DLD1 (cell line): Measurements from ENCODE around the gene GATAD2A.
"Not testable (repeated sequence)": the region's sequence is repeated elsewhere in the genome, so short reads cannot be mapped to it uniquely, and the experiment has no call there.

ENCODE experiments used
- in situ Hi-C: cut with HindIII; loops from 2 replicates; pipeline ENCODE4 v1.10.0; 2017; ENCODE audit warnings: low sequenced_read_pairs

GATAD2A gene

DNA sequence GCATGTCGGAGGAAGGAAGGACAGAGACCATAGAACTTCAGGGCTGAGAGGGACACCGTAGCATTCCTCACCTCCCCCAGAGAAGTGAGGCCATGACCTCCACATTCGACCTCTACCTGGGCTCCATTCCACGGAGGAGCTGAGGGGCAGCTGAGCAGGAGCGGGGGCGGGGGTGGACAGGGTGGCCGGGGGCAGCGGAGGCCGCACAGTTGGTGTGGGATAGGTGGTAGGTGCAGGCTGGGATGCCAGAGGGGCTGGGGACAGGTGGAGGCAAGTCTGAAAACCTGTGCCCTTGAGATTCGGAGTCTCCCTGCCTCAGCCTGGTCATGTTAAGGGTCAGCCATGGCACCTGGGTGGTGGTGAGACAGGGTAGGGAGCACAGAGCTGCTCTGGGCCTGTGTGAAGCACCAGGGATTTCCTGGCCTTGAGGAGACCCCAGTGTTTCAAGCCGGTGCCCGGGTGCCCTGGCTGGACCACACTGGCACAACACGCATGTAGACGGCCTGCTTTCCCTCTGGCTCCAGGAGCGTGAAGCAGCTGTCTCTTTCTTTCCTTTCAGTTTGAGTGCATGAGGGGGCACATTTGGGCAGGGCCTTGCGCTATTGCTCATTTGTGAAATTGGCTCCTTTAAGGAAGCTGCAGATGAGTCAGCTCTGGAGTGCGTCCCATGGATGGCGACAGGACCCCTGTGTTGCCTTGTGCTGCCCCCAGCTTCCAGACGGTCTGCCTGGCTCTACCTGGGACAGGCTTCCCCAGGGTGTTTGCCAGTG lies 58.1 kb downstream of the GATAD2A start:
- in situ Hi-C loops, result no loop called here

DNA sequence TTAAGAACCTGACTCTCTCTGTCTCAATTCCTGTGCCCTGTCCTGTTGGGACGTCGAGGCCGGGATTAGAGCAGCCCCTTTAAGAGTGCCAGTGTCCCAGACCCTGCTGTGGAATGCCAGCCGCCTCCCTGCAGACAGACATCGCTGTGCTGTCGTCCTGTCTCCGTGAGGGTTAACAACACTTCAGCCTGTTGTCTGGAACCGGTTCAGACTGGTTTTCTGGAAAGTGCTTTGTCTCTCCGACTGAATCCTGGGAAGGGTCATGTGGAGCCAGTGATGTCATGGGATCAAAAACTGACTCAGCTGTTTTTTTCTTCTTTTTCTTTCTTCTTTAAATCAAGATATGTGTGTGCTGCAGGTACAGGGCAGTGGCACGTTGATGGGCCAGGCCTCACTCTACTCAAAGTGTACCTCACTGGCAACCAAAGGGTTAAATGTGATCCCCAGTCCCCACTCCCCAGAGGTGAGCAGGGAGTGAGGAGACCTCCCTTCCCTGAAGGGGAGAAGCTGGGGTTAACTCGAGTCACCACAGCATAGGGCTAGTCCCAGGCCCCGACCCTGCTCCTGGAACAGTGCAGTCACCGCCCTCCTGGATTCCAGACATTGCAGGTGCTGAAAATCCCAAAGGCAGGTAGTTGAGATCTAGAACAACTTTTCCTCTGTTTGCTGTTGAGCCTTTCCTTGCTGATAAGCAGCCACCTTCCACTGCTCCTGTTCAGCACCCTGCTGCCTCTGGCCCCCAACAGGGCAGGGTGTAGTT lies 59.0 kb downstream of the GATAD2A start:
- in situ Hi-C loops, result no loop called here

DNA sequence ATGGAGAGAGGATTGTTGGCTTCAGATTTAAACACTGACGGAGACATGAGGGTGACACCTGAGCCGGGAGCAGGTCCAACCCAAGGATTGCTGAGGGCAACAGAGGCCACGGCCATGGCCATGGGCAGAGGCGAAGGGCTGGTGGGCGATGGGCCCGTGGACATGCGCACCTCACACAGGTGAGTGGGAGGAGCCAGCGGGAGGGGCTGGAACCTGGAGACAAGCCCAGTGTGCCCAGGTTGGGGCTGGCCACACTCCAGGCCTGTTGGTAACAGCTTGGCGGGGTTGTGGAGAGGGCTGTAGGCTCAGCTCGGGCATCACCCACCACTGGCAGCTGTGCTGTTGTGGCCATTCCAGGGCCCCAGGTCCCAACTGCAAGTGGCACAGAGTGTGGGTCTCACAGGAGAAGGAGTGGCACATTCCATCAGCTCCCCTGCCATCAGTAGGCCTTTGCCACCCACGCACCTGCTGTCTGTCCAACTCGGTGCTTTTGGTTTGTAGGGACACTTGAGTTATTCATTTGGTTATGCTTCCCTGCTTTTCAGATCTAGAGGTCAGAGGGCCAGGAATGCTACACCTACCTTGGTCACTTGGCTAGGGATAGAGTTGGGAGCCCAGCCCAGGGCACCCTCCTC lies 60.1 kb downstream of the GATAD2A start:
- in situ Hi-C loops, result no loop called here

GRCh38 chr19:19466201-19466600 lies 60.7 kb downstream of the GATAD2A start:
- in situ Hi-C loops, result no loop called here

GRCh38 chr19:19468424-19469050 lies 63.1 kb downstream of the GATAD2A start:
- in situ Hi-C loops, result no loop called here

GRCh38 chr19:19470579-19470978 lies 65.1 kb downstream of the GATAD2A start:
- in situ Hi-C loops, result no loop called here

DNA sequence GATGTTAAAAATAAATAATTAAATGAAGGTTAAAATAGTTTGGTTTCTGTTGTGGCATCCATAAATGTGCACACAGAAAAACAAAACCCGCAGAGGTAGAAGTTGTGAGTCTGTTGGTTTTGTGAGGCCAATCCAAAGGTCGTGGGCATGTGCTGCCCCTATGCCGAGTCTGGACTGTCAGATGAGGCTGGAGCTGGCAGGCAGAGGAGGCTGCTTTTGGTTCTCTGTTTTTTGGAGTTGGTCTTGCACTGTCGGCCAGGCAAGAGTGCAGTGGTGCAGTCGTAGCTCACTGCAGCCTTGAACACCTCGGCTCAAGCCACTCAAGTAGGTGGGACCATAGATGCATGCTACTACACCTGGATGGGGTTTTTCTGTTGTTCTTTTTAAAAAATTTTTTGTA lies 66.2 kb downstream of the GATAD2A start:
- in situ Hi-C loops, result no loop called here

DNA sequence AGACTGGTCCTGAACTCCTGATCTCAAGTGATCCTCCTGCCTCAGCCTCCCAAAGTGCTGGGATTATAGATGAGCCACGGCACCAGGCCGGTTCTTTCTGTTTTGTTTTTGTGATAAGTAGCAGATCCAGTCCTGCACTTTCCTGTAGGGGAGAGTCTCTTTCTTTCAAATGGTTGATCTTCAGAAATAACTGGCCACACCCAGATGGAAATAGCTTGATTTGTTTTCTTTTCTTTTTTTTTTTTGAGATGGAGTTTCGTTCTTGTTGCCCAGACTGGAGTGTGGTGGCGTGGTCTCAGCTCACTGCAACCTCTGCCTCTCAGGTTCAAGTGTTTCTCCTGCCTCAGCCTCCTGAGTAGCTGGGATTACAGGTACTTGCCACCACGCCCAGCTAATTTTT lies 66.6 kb downstream of the GATAD2A start:
- in situ Hi-C loops, result not testable (repeated sequence)

GRCh38 chr19:19475015-19475765 lies 69.7 kb downstream of the GATAD2A start:
- in situ Hi-C loops, result no loop called here

- in situ Hi-C loops, result no loop called here
These were observed 70.7 kb downstream of the GATAD2A start for GRCh38 chr19:19475849-19476828.

DNA sequence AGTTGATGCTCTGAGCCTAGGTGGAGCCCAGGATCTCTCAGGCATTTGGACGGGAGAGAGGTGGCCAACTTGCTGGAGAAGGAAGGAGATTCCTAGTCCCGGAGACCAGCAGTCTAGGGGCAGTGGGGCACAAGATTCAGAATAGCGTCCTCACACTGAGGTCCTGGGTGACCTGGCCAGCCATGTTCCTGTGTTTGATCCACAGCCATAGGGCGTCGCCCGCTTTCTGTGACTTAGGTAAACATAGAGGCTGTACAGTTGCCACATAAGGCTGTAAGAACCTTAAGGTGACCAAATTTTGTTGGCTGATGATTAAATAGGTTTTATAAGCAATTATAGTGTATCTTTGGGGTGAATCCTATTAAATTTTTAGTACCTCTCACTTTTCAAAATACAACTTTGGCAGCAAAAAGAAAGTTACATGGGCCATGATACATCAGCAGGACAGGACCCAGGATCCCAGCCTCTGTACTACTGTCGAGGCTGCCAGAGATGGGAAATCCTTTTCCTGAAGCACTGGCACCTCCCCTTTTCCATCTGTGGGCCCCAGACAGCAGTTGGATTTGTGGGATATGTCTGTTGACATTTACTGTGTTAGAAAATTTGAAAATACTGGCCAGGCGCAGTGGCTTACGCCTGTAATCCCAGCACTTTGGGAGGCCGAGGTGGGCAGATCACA lies 72.4 kb downstream of the GATAD2A start:
- in situ Hi-C loops, result no loop called here

DNA sequence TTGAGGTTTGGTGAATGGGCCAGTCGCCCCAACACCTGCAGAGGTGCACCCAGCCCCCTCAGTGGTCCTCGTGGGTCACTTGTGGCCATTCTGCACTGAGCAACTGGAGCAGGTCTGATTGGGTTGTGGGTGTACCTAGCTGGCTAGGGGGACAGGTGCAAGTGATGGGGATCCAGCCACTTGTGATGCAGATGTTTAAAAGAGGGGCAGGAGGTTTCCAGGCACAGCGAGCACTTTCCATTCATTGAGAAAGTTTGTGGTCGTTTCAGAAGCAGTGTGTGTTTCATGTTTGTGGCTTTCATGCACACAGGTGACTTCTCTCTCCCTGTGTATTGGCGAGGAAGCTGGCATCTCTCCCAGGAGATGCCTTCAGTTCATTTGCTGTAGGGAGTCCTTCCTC lies 75.2 kb downstream of the GATAD2A start:
- in situ Hi-C loops, result no loop called here

- in situ Hi-C loops, result no loop called here
These were observed 77.5 kb downstream of the GATAD2A start for GRCh38 chr19:19482809-19483596.

DNA sequence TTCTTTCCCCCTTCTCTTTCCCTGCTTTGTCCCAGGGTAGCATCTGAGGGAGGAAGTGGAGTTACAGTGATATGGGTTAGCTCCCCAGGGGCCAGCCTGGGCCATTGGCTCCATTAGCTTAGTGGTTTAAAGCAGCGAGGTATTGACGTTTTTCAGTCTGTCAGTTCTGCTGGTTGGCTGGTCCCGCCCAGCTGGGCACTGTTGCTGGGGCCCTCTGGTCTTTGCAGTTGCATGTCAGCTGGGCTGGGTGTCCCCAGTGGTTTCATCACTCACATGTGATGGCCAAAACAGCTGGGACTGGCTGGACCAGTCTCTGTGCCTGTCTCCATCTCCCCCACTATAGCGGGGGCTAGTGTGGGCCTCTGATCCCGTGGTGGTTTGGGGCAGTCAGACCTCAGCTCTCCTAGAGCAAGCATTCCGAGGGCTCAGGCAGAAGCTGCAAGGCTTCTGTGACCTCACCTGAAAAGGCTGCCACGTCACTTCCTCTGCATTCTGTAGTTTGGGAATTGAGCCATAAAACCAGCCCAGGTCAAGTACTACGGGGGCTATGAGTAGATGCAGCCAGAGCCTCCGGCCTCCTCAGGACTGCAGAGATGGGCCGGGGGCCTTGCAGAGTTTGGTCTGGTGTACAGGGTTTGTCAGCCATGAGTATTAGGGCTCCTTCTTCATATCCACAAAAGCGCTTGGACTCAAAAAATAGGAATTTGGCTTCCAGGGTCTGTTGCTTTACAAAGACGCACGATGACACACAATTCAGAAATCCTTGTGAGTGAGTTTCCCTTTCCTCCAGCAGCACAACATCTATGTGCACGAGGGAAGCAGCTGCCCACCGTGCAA lies 79.9 kb downstream of the GATAD2A start:
- in situ Hi-C loops, result no loop called here

GRCh38 chr19:19485998-19486290 lies 80.5 kb downstream of the GATAD2A start:
- in situ Hi-C loops, result no loop called here

DNA sequence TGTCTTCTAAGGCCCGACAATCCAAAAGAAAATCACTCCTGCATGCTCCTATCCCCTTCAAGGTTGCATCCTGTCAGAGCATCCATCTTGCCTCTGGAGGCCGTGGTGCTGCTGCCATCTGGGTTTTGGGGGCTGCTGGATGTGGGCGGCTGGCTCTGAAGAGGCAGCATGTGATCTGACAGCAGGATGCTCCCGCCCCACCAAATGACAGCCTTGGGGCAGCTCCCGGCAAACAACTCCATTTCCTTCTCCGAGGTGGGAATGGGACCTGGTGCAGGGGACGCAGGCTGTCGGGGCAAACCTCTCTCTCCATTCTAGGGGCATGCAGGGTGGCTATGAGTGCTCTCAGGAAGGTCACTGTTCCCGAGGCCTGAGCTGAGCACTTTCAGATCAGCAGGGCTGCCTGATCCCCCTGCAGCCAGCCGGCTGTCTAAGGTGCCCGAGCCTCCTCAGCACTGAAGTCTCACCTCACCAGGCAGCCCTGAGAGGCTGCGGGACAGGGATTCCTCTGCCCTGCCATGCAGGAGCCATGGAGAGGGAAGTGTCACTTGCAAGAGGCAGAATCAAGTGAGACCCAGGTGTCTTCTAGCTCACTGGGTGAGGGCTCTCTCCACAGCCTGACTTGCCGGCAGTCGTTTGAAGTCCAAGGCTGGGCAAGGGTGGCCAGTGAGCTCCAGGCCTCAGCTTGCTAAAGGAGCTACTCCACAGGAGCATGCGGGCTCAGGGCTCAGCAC lies 81.0 kb downstream of the GATAD2A start:
- in situ Hi-C loops, result no loop called here
